ENCODE data around the gene CABP7.

The CABP7 gene

GRCh38 chr22:29710922-29711593 lies 8.7 kb upstream of the CABP7 start:
- no peaks in the 10 kb centered on the region for H3K27me3 ChIP-seq (ENCODE audit: control insufficient read depth in 1 of 2, insufficient read depth in 2 of 2, low read length in 2 of 2)
- no peak overlapping the region for H3K4me3 ChIP-seq (ENCODE audit: low read depth in 1 of 2, low read length in 2 of 2)
- no peaks in the 10 kb centered on the region for H3K36me3 ChIP-seq (ENCODE audit: control insufficient read depth in 1 of 2, insufficient read depth in 2 of 2, low read length in 2 of 2)
- no peak overlapping the region for H3K9ac ChIP-seq (ENCODE audit: low read depth in 1 of 2, low read length in 2 of 2)
- H3K9me3 ChIP-seq (ENCODE audit: control insufficient read depth in 1 of 2, low read length in 2 of 2), result no peaks in the 10 kb centered on the region
- no peaks in the 10 kb centered on the region for H3K4me1 ChIP-seq (ENCODE audit: control insufficient read depth in 1 of 2, insufficient read depth in 2 of 2, low read length in 2 of 2)
- H3K27ac ChIP-seq (ENCODE audit: low read depth, low read length), result no peak overlapping the region

GRCh38 chr22:29712119-29712518 lies 7.7 kb upstream of the CABP7 start:
- no peaks in the 10 kb centered on the region for H3K9me3 ChIP-seq (ENCODE audit: control insufficient read depth in 1 of 2, low read length in 2 of 2)
- no peak overlapping the region for H3K27ac ChIP-seq (ENCODE audit: low read depth, low read length)
- H3K9ac ChIP-seq (ENCODE audit: low read depth in 1 of 2, low read length in 2 of 2), result no peak overlapping the region
- H3K36me3 ChIP-seq (ENCODE audit: control insufficient read depth in 1 of 2, insufficient read depth in 2 of 2, low read length in 2 of 2), result no peaks in the 10 kb centered on the region
- no peak overlapping the region for H3K4me3 ChIP-seq (ENCODE audit: low read depth in 1 of 2, low read length in 2 of 2)
- H3K27me3 ChIP-seq (ENCODE audit: control insufficient read depth in 1 of 2, insufficient read depth in 2 of 2, low read length in 2 of 2), result no peaks in the 10 kb centered on the region
- H3K4me1 ChIP-seq (ENCODE audit: control insufficient read depth in 1 of 2, insufficient read depth in 2 of 2, low read length in 2 of 2), result no peaks in the 10 kb centered on the region

GRCh38 chr22:29713156-29713727 lies 6.6 kb upstream of the CABP7 start:
- no peaks in the 10 kb centered on the region for H3K9me3 ChIP-seq (ENCODE audit: control insufficient read depth in 1 of 2, low read length in 2 of 2)
- H3K27me3 ChIP-seq (ENCODE audit: control insufficient read depth in 1 of 2, insufficient read depth in 2 of 2, low read length in 2 of 2), result peaks cover 3 to 5% of the 10 kb centered on the region in 2 donors
- no peak overlapping the region for H3K4me3 ChIP-seq (ENCODE audit: low read depth in 1 of 2, low read length in 2 of 2)
- H3K4me1 ChIP-seq (ENCODE audit: control insufficient read depth in 1 of 2, insufficient read depth in 2 of 2, low read length in 2 of 2), result no peaks in the 10 kb centered on the region
- no peak overlapping the region for H3K9ac ChIP-seq (ENCODE audit: low read depth in 1 of 2, low read length in 2 of 2)
- no peak overlapping the region for H3K27ac ChIP-seq (ENCODE audit: low read depth, low read length)
- H3K36me3 ChIP-seq (ENCODE audit: control insufficient read depth in 1 of 2, insufficient read depth in 2 of 2, low read length in 2 of 2), result no peaks in the 10 kb centered on the region

- Histone ChIP-seq H3K27ac (ENCODE audit: low read depth, low read length) (no peak overlapping the region), H3K4me1 (ENCODE audit: control insufficient read depth in 1 of 2, insufficient read depth in 2 of 2, low read length in 2 of 2) (no peaks in the 10 kb centered on the region), H3K36me3 (ENCODE audit: control insufficient read depth in 1 of 2, insufficient read depth in 2 of 2, low read length in 2 of 2) (no peaks in the 10 kb centered on the region), H3K9ac (ENCODE audit: low read depth in 1 of 2, low read length in 2 of 2) (no peak overlapping the region), H3K4me3 (ENCODE audit: low read depth in 1 of 2, low read length in 2 of 2) (no peak overlapping the region), H3K27me3 (ENCODE audit: control insufficient read depth in 1 of 2, insufficient read depth in 2 of 2, low read length in 2 of 2) (peaks cover 17 to 20% of the 10 kb centered on the region in 2 donors), H3K9me3 (ENCODE audit: control insufficient read depth in 1 of 2, low read length in 2 of 2) (no peaks in the 10 kb centered on the region)
These were observed 4.6 kb upstream of the CABP7 start for GRCh38 chr22:29715240-29715639.

- Histone ChIP-seq H3K36me3 (ENCODE audit: control insufficient read depth in 1 of 2, insufficient read depth in 2 of 2, low read length in 2 of 2) (no peaks in the 10 kb centered on the region), H3K4me1 (ENCODE audit: control insufficient read depth in 1 of 2, insufficient read depth in 2 of 2, low read length in 2 of 2) (no peaks in the 10 kb centered on the region), H3K9ac (ENCODE audit: low read depth in 1 of 2, low read length in 2 of 2) (no peak overlapping the region), H3K9me3 (ENCODE audit: control insufficient read depth in 1 of 2, low read length in 2 of 2) (no peaks in the 10 kb centered on the region), H3K27me3 (ENCODE audit: control insufficient read depth in 1 of 2, insufficient read depth in 2 of 2, low read length in 2 of 2) (peaks cover 17 to 21% of the 10 kb centered on the region in 2 donors), H3K4me3 (ENCODE audit: low read depth in 1 of 2, low read length in 2 of 2) (no peak overlapping the region), H3K27ac (ENCODE audit: low read depth, low read length) (no peak overlapping the region)
These were observed 4.1 kb upstream of the CABP7 start for GRCh38 chr22:29715705-29716104.

- H3K9me3 ChIP-seq (ENCODE audit: control insufficient read depth in 1 of 2, low read length in 2 of 2), result no peaks in the 10 kb centered on the region
- peaks cover 23 to 33% of the 10 kb centered on the region in 2 donors for H3K27me3 ChIP-seq (ENCODE audit: control insufficient read depth in 1 of 2, insufficient read depth in 2 of 2, low read length in 2 of 2)
- H3K4me1 ChIP-seq (ENCODE audit: control insufficient read depth in 1 of 2, insufficient read depth in 2 of 2, low read length in 2 of 2), result no peaks in the 10 kb centered on the region
- no peak overlapping the region for H3K4me3 ChIP-seq (ENCODE audit: low read depth in 1 of 2, low read length in 2 of 2)
- H3K27ac ChIP-seq (ENCODE audit: low read depth, low read length), result no peak overlapping the region
- H3K9ac ChIP-seq (ENCODE audit: low read depth in 1 of 2, low read length in 2 of 2), result no peak overlapping the region
- no peaks in the 10 kb centered on the region for H3K36me3 ChIP-seq (ENCODE audit: control insufficient read depth in 1 of 2, insufficient read depth in 2 of 2, low read length in 2 of 2)
These were observed 2.8 kb upstream of the CABP7 start for GRCh38 chr22:29716814-29717545.

GRCh38 chr22:29717789-29718188 lies 2.0 kb upstream of the CABP7 start:
- Histone ChIP-seq H3K27me3 (ENCODE audit: control insufficient read depth in 1 of 2, insufficient read depth in 2 of 2, low read length in 2 of 2) (peaks cover 23 to 37% of the 10 kb centered on the region in 2 donors), H3K9ac (ENCODE audit: low read depth in 1 of 2, low read length in 2 of 2) (no peak overlapping the region), H3K9me3 (ENCODE audit: control insufficient read depth in 1 of 2, low read length in 2 of 2) (no peaks in the 10 kb centered on the region), H3K4me3 (ENCODE audit: low read depth in 1 of 2, low read length in 2 of 2) (no peak overlapping the region), H3K27ac (ENCODE audit: low read depth, low read length) (no peak overlapping the region), H3K4me1 (ENCODE audit: control insufficient read depth in 1 of 2, insufficient read depth in 2 of 2, low read length in 2 of 2) (no peaks in the 10 kb centered on the region), H3K36me3 (ENCODE audit: control insufficient read depth in 1 of 2, insufficient read depth in 2 of 2, low read length in 2 of 2) (no peaks in the 10 kb centered on the region)

- Histone ChIP-seq H3K9ac (ENCODE audit: low read depth in 1 of 2, low read length in 2 of 2) (no peak overlapping the region), H3K4me3 (ENCODE audit: low read depth in 1 of 2, low read length in 2 of 2) (no peak overlapping the region), H3K4me1 (ENCODE audit: control insufficient read depth in 1 of 2, insufficient read depth in 2 of 2, low read length in 2 of 2) (no peaks in the 10 kb centered on the region), H3K27me3 (ENCODE audit: control insufficient read depth in 1 of 2, insufficient read depth in 2 of 2, low read length in 2 of 2) (peaks cover 23 to 37% of the 10 kb centered on the region in 2 donors), H3K9me3 (ENCODE audit: control insufficient read depth in 1 of 2, low read length in 2 of 2) (no peaks in the 10 kb centered on the region), H3K27ac (ENCODE audit: low read depth, low read length) (no peak overlapping the region), H3K36me3 (ENCODE audit: control insufficient read depth in 1 of 2, insufficient read depth in 2 of 2, low read length in 2 of 2) (no peaks in the 10 kb centered on the region)
These were observed 579 bp upstream of the CABP7 start for GRCh38 chr22:29718949-29719898.

DNA sequence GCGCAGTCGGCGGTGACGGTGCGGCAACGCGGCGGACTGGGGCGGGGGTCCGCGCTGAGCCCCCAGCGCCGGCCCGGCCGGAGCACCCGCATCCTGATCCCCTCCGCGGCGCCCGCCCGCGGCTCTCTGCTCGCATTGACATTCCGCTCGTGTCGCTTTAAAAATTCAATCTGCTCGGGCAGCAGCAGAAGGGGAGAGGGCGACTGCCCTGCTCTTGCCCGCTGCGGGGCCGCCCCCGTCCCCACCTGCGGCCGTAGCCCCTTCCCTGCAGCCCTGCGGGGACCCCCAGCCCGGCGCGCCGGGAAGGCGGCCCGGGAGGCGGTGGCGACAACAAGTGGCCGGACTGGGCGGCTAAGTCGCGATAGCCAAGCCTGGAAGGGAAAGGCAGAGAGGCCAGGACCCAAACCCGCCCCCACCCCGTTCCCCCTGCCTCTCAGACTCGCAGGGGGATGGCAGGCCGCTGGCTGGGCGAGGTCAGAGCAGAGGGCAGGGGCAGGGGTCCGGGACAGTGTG lies 1.1 kb downstream of the CABP7 start:
- Histone ChIP-seq H3K36me3 (ENCODE audit: control insufficient read depth in 1 of 2, insufficient read depth in 2 of 2, low read length in 2 of 2) (no peaks in the 10 kb centered on the region), H3K9me3 (ENCODE audit: control insufficient read depth in 1 of 2, low read length in 2 of 2) (no peaks in the 10 kb centered on the region), H3K9ac (ENCODE audit: low read depth in 1 of 2, low read length in 2 of 2) (no peak overlapping the region), H3K4me3 (ENCODE audit: low read depth in 1 of 2, low read length in 2 of 2) (no peak overlapping the region), H3K4me1 (ENCODE audit: control insufficient read depth in 1 of 2, insufficient read depth in 2 of 2, low read length in 2 of 2) (no peaks in the 10 kb centered on the region), H3K27ac (ENCODE audit: low read depth, low read length) (no peak overlapping the region), H3K27me3 (ENCODE audit: control insufficient read depth in 1 of 2, insufficient read depth in 2 of 2, low read length in 2 of 2) (peaks cover 27 to 37% of the 10 kb centered on the region in 2 donors)

All from duodenal mucosa (tissue), 2 donors.